ENCODE data around the gene ENPP3. TPM values are rescaled to one million over a fixed set of nuclear protein-coding genes. Genes with fewer than 3 reads are reported as not detected.

ENPP3 gene
- polyA plus RNA-seq, 1 donor from 2014 or later = 0.50 TPM

- TF ChIP-seq POLR2AphosphoS5 (IDR thresholded peaks at IDR 0.05) (no peak), CTCF (IDR thresholded peaks at IDR 0.05; ENCODE audit: poor library complexity, severe bottlenecking) (no peak), REST (IDR thresholded peaks at IDR 0.05; ENCODE audit: borderline replicate concordance) (no peak), MXI1 (conservative IDR thresholded peaks at IDR 0.05; ENCODE audit: poor library complexity, severe bottlenecking) (no peak), EP300 (conservative IDR thresholded peaks at IDR 0.05; ENCODE audit: poor library complexity, severe bottlenecking) (no peak), RAD21 (conservative IDR thresholded peaks at IDR 0.05) (no peak), TAF1 (IDR thresholded peaks at IDR 0.05; ENCODE audit: low read depth) (no peak), SMC3 (conservative IDR thresholded peaks at IDR 0.05; ENCODE audit: poor library complexity) (no peak), EZH2 (IDR thresholded peaks at IDR 0.05; ENCODE audit: borderline replicate concordance, insufficient read depth, low read length, poor library complexity, severe bottlenecking) (no peak)
- Histone ChIP-seq H3K4me2 (ENCODE audit: low read length) (no peak overlapping the region), H3K4me3 (ENCODE audit: low read length) (no peak overlapping the region), H3K9ac (ENCODE audit: low read length) (no peak overlapping the region), H3K9me3 (ENCODE audit: low read length) (no peaks in the 10 kb centered on the region), H3K36me3 (ENCODE audit: insufficient read depth, low read length) (no peaks in the 10 kb centered on the region), H3K79me2 (replicated peaks; ENCODE audit: insufficient read depth, low read length) (no peaks in the 10 kb centered on the region), H2AFZ (ENCODE audit: low read depth, low read length) (no peak overlapping the region), H3F3A (ENCODE audit: insufficient read depth, low read length, poor library complexity, severe bottlenecking) (no peaks in the 10 kb centered on the region), H4K20me1 (ENCODE audit: insufficient read depth) (no peaks in the 10 kb centered on the region), H3K27ac (ENCODE audit: low read length) (no peak overlapping the region), H3K27me3 (ENCODE audit: insufficient read depth, low read depth, low read length) (no peaks in the 10 kb centered on the region), H3K9me2 (ENCODE audit: insufficient read depth, low read length) (no peaks in the 10 kb centered on the region)
Measured at GRCh38 chr6:131687022-131687421, 49.9 kb downstream of the ENPP3 start.

- Histone ChIP-seq H3K9me3 (ENCODE audit: low read length) (no peaks in the 10 kb centered on the region), H3K79me2 (replicated peaks; ENCODE audit: insufficient read depth, low read length) (no peaks in the 10 kb centered on the region), H3F3A (ENCODE audit: insufficient read depth, low read length, poor library complexity, severe bottlenecking) (no peaks in the 10 kb centered on the region), H3K4me3 (ENCODE audit: low read length) (no peak overlapping the region), H3K9me2 (ENCODE audit: insufficient read depth, low read length) (no peaks in the 10 kb centered on the region), H3K27ac (ENCODE audit: low read length) (no peak overlapping the region), H2AFZ (ENCODE audit: low read depth, low read length) (no peak overlapping the region), H3K36me3 (ENCODE audit: insufficient read depth, low read length) (no peaks in the 10 kb centered on the region), H3K4me2 (ENCODE audit: low read length) (no peak overlapping the region), H3K27me3 (ENCODE audit: insufficient read depth, low read depth, low read length) (no peaks in the 10 kb centered on the region), H3K9ac (ENCODE audit: low read length) (no peak overlapping the region), H4K20me1 (ENCODE audit: insufficient read depth) (no peaks in the 10 kb centered on the region)
- TF ChIP-seq REST (IDR thresholded peaks at IDR 0.05; ENCODE audit: borderline replicate concordance) (no peak), TAF1 (IDR thresholded peaks at IDR 0.05; ENCODE audit: low read depth) (no peak), RAD21 (conservative IDR thresholded peaks at IDR 0.05) (no peak), POLR2AphosphoS5 (IDR thresholded peaks at IDR 0.05) (no peak), EZH2 (IDR thresholded peaks at IDR 0.05; ENCODE audit: borderline replicate concordance, insufficient read depth, low read length, poor library complexity, severe bottlenecking) (no peak), EP300 (conservative IDR thresholded peaks at IDR 0.05; ENCODE audit: poor library complexity, severe bottlenecking) (no peak), SMC3 (conservative IDR thresholded peaks at IDR 0.05; ENCODE audit: poor library complexity) (no peak), CTCF (IDR thresholded peaks at IDR 0.05; ENCODE audit: poor library complexity, severe bottlenecking) (no peak)
Measured at GRCh38 chr6:131688286-131688685, 51.2 kb downstream of the ENPP3 start.
